ENCODE data around the gene CCND2.
A peak's percentile ranks its signal among the peaks of the same experiment; 100 is the strongest.

CCND2 gene

GRCh38 chr12:4289231-4289878 is 15.8 kb downstream of the CCND2 start:
- no peak for DNase-seq (ENCODE audit: extremely low read depth in 1 of 2, low read depth in 1 of 2)

GRCh38 chr12:4289998-4290790 is 16.6 kb downstream of the CCND2 start:
- DNase-seq (ENCODE audit: extremely low read depth in 1 of 2, low read depth in 1 of 2) = no peak

- no peak for DNase-seq (ENCODE audit: extremely low read depth in 1 of 2, low read depth in 1 of 2)
Measured at GRCh38 chr12:4292341-4293073, 18.9 kb downstream of the CCND2 start.

- DNase-seq (ENCODE audit: extremely low read depth in 1 of 2, low read depth in 1 of 2) = peak in 1 of 2 donors; percentile 58
Measured at GRCh38 chr12:4293299-4293965, 19.9 kb downstream of the CCND2 start.

- no peak for DNase-seq (ENCODE audit: extremely low read depth in 1 of 2, low read depth in 1 of 2)
Measured at GRCh38 chr12:4293966-4294505, 20.5 kb downstream of the CCND2 start.

- DNase-seq (ENCODE audit: extremely low read depth in 1 of 2, low read depth in 1 of 2) = no peak
Measured at GRCh38 chr12:4296751-4297150, 23.2 kb downstream of the CCND2 start.

GRCh38 chr12:4297617-4298016 is 24.1 kb downstream of the CCND2 start:
- DNase-seq (ENCODE audit: extremely low read depth in 1 of 2, low read depth in 1 of 2) = no peak

GRCh38 chr12:4300883-4301282 is 27.3 kb downstream of the CCND2 start:
- no peak for DNase-seq (ENCODE audit: extremely low read depth in 1 of 2, low read depth in 1 of 2)

GRCh38 chr12:4301932-4302501 is 28.5 kb downstream of the CCND2 start:
- DNase-seq (ENCODE audit: extremely low read depth in 1 of 2, low read depth in 1 of 2) = no peak

- no peak for DNase-seq (ENCODE audit: extremely low read depth in 1 of 2, low read depth in 1 of 2)
Measured at GRCh38 chr12:4302881-4303280, 29.3 kb downstream of the CCND2 start.

GRCh38 chr12:4303750-4304149 is 30.2 kb downstream of the CCND2 start:
- no peak for DNase-seq (ENCODE audit: extremely low read depth in 1 of 2, low read depth in 1 of 2)

- no peak for DNase-seq (ENCODE audit: extremely low read depth in 1 of 2, low read depth in 1 of 2)
Measured at GRCh38 chr12:4307593-4308333, 34.2 kb downstream of the CCND2 start.

GRCh38 chr12:4308334-4308950 is 34.9 kb downstream of the CCND2 start:
- DNase-seq (ENCODE audit: extremely low read depth in 1 of 2, low read depth in 1 of 2) = no peak

GRCh38 chr12:4311776-4312175 is 38.2 kb downstream of the CCND2 start:
- DNase-seq (ENCODE audit: extremely low read depth in 1 of 2, low read depth in 1 of 2) = no peak

- DNase-seq (ENCODE audit: extremely low read depth in 1 of 2, low read depth in 1 of 2) = no peak
Measured at GRCh38 chr12:4312251-4312650, 38.7 kb downstream of the CCND2 start.

GRCh38 chr12:4320497-4320852 is 46.9 kb downstream of the CCND2 start:
- no peak for DNase-seq (ENCODE audit: extremely low read depth in 1 of 2, low read depth in 1 of 2)

GRCh38 chr12:4320853-4321701 is 47.5 kb downstream of the CCND2 start, which contains the start of gene TIGAR:
Gene TIGAR, plus strand, starts transcription at chr12:4321213. Its CDS starts 59 bp downstream, at chr12:4321272.
- peak; percentile 85 to 92 for DNase-seq (ENCODE audit: extremely low read depth in 1 of 2, low read depth in 1 of 2)

- no peak for DNase-seq (ENCODE audit: extremely low read depth in 1 of 2, low read depth in 1 of 2)
Measured at GRCh38 chr12:4322726-4323125, 49.2 kb downstream of the CCND2 start.
